ENCODE measurements around the gene PARP8.

PARP8 gene

DNA sequence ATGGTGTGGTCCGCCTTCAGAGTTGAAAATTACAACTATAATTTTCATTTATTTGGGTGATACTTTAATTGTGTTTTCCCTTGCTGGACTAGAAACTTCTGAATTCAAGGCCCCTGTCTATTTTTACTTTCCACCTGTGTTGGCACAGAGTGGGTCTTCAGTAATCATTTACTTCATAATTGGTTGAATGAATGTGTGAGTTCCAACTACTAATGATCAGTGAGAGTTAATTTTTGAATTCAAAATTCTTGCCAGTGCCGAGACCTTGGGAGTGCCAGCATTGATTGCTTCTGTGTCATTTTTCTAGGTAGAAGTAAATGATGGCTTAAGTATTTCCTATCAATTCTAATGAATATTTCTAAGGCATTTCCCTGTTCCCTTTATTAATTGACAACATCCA, 61.4 kb downstream of the PARP8 start:
- H2AFZ ChIP-seq (ENCODE audit: low read length), result no peak overlapping the region
- H3K27me3 ChIP-seq (ENCODE audit: insufficient read depth, low read length), result no peaks in the 10 kb centered on the region
- no peak overlapping the region for H3K4me2 ChIP-seq (ENCODE audit: low read length)
- H3K9me3 ChIP-seq (ENCODE audit: low read length), result peaks cover 8% of the 10 kb centered on the region; the same call in 1 of the 2 replicates
- 0 out of 2 replicates have a peak, but pooled peaks cover 6% of the 10 kb centered on the region for H3K36me3 ChIP-seq (ENCODE audit: insufficient read depth, low read length)
- no peaks in the 10 kb centered on the region for H4K20me1 ChIP-seq (ENCODE audit: insufficient read depth, low read length)
- H3K4me3 ChIP-seq (ENCODE audit: low read depth, low read length, poor library complexity, severe bottlenecking), result no peak overlapping the region
- no peak overlapping the region for H3K9ac ChIP-seq (ENCODE audit: low read length)
- TF ChIP-seq EZH2 (IDR thresholded peaks at IDR 0.05; ENCODE audit: borderline replicate concordance, low read length), result no peak
- TF ChIP-seq, protein P1, sequence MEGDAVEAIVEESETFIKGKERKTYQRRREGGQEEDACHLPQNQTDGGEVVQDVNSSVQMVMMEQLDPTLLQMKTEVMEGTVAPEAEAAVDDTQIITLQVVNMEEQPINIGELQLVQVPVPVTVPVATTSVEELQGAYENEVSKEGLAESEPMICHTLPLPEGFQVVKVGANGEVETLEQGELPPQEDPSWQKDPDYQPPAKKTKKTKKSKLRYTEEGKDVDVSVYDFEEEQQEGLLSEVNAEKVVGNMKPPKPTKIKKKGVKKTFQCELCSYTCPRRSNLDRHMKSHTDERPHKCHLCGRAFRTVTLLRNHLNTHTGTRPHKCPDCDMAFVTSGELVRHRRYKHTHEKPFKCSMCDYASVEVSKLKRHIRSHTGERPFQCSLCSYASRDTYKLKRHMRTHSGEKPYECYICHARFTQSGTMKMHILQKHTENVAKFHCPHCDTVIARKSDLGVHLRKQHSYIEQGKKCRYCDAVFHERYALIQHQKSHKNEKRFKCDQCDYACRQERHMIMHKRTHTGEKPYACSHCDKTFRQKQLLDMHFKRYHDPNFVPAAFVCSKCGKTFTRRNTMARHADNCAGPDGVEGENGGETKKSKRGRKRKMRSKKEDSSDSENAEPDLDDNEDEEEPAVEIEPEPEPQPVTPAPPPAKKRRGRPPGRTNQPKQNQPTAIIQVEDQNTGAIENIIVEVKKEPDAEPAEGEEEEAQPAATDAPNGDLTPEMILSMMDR (IDR thresholded peaks at IDR 0.05; ENCODE audit: low read length), result no peak
- H3F3A ChIP-seq (ENCODE audit: insufficient read depth, low read length), result no peaks in the 10 kb centered on the region
- H3K9me2 ChIP-seq (ENCODE audit: low read depth, low read length), result no peaks in the 10 kb centered on the region
- no peak overlapping the region for H3K27ac ChIP-seq (ENCODE audit: low read depth, low read length, poor library complexity, severe bottlenecking)
- H3K79me2 ChIP-seq (ENCODE audit: insufficient read depth, low read length), result peaks cover 92% of the 10 kb centered on the region
- peaks cover 14% of the 10 kb centered on the region for H3K4me1 ChIP-seq (ENCODE audit: insufficient read depth, low read length, severe bottlenecking)

DNA sequence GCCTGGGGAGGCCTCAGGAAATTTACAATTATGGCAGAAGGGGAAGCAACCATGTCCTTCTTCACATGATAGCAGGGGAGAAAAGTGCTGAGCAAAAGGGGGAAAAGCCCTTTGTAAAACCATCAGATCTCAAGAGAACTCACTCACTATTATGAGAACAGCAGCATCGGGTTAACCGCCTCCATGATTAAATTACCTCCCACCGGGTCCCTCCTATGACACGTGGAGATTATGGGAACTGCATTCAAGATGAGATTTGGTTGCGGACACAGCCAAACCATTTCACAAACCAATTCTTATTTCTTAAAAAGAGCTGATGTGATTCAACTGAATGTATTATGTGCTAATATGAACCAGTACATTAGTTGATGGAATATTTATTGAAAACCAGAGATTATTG, 63.9 kb downstream of the PARP8 start:
- no peak overlapping the region for H3K27ac ChIP-seq (ENCODE audit: low read depth, low read length, poor library complexity, severe bottlenecking)
- H3K4me1 ChIP-seq (ENCODE audit: insufficient read depth, low read length, severe bottlenecking), result peaks cover 14% of the 10 kb centered on the region
- peaks cover 80% of the 10 kb centered on the region for H3K79me2 ChIP-seq (ENCODE audit: insufficient read depth, low read length)
- no peaks in the 10 kb centered on the region for H4K20me1 ChIP-seq (ENCODE audit: insufficient read depth, low read length)
- H3K36me3 ChIP-seq (ENCODE audit: insufficient read depth, low read length), result 0 out of 2 replicates have a peak, but pooled peaks cover 6% of the 10 kb centered on the region
- no peaks in the 10 kb centered on the region for H3K9me2 ChIP-seq (ENCODE audit: low read depth, low read length)
- no peak overlapping the region for H3K4me2 ChIP-seq (ENCODE audit: low read length)
- H3K9me3 ChIP-seq (ENCODE audit: low read length), result peaks cover 8% of the 10 kb centered on the region; the same call in 1 of the 2 replicates
- no peak overlapping the region for H2AFZ ChIP-seq (ENCODE audit: low read length)
- no peak overlapping the region for H3K4me3 ChIP-seq (ENCODE audit: low read depth, low read length, poor library complexity, severe bottlenecking)
- H3K9ac ChIP-seq (ENCODE audit: low read length), result no peak overlapping the region
- H3K27me3 ChIP-seq (ENCODE audit: insufficient read depth, low read length), result no peaks in the 10 kb centered on the region
- H3F3A ChIP-seq (ENCODE audit: insufficient read depth, low read length), result no peaks in the 10 kb centered on the region
- TF ChIP-seq EZH2 (IDR thresholded peaks at IDR 0.05; ENCODE audit: borderline replicate concordance, low read length), result no peak
- TF ChIP-seq, protein P1 (IDR thresholded peaks at IDR 0.05; ENCODE audit: low read length), result no peak

DNA sequence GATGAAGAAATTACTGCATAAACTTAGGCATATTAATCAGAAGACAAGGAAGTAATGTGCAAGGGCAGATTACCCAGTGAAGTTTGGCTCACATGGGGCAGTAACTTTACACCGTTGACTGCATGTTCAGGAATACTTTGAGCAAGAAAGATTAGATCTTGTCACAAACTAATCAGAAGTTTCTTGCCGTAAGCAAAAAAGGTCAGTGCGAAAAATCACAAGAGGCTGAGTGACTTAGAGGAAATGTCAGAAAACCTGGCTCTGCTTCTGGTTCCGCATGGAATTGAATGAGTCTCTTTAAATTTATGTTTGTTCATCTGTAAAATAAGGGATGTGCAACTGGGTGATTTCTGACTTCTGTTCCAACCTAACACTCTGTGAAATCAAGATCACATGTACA, 64.4 kb downstream of the PARP8 start:
- H3K27ac ChIP-seq (ENCODE audit: low read depth, low read length, poor library complexity, severe bottlenecking), result no peak overlapping the region
- 0 out of 2 replicates have a peak, but pooled peaks cover 6% of the 10 kb centered on the region for H3K36me3 ChIP-seq (ENCODE audit: insufficient read depth, low read length)
- peaks cover 14% of the 10 kb centered on the region for H3K4me1 ChIP-seq (ENCODE audit: insufficient read depth, low read length, severe bottlenecking)
- no peaks in the 10 kb centered on the region for H3K9me2 ChIP-seq (ENCODE audit: low read depth, low read length)
- H3F3A ChIP-seq (ENCODE audit: insufficient read depth, low read length), result no peaks in the 10 kb centered on the region
- peaks cover 8% of the 10 kb centered on the region; the same call in 1 of the 2 replicates for H3K9me3 ChIP-seq (ENCODE audit: low read length)
- H3K4me3 ChIP-seq (ENCODE audit: low read depth, low read length, poor library complexity, severe bottlenecking), result no peak overlapping the region
- no peak for TF ChIP-seq EZH2 (IDR thresholded peaks at IDR 0.05; ENCODE audit: borderline replicate concordance, low read length)
- TF ChIP-seq, protein P1 (IDR thresholded peaks at IDR 0.05; ENCODE audit: low read length), result no peak
- H4K20me1 ChIP-seq (ENCODE audit: insufficient read depth, low read length), result no peaks in the 10 kb centered on the region
- H3K27me3 ChIP-seq (ENCODE audit: insufficient read depth, low read length), result no peaks in the 10 kb centered on the region
- H3K9ac ChIP-seq (ENCODE audit: low read length), result no peak overlapping the region
- H2AFZ ChIP-seq (ENCODE audit: low read length), result no peak overlapping the region
- H3K4me2 ChIP-seq (ENCODE audit: low read length), result no peak overlapping the region
- H3K79me2 ChIP-seq (ENCODE audit: insufficient read depth, low read length), result peaks cover 78% of the 10 kb centered on the region
